ENCODE data around the gene KPNA2. TPM values are rescaled to one million over a fixed set of nuclear protein-coding genes. Genes with fewer than 3 reads are reported as not detected.

The KPNA2 gene
- total RNA-seq (2021) (481 and 486 TPM in 2 replicates), Bru-seq, nascent RNA (percentile 98 among the genes with signal in this experiment), BruChase-seq, experiment 1, labeled RNA remaining after a 2-hour chase (percentile 99 among the genes with signal in this experiment), BruChase-seq, experiment 2, labeled RNA remaining after a 6-hour chase (percentile 100 among the genes with signal in this experiment)
- long read RNA-seq, transcript KPNA2-201 (11 exons, 2,181 nt) = major isoform, 1,431 of 1,508 reads
- long read RNA-seq, partial matches to known transcripts = 33 of 1,508 reads
- long read RNA-seq, other reads (novel, unspliced or antisense) = 43 of 1,508 reads

DNA sequence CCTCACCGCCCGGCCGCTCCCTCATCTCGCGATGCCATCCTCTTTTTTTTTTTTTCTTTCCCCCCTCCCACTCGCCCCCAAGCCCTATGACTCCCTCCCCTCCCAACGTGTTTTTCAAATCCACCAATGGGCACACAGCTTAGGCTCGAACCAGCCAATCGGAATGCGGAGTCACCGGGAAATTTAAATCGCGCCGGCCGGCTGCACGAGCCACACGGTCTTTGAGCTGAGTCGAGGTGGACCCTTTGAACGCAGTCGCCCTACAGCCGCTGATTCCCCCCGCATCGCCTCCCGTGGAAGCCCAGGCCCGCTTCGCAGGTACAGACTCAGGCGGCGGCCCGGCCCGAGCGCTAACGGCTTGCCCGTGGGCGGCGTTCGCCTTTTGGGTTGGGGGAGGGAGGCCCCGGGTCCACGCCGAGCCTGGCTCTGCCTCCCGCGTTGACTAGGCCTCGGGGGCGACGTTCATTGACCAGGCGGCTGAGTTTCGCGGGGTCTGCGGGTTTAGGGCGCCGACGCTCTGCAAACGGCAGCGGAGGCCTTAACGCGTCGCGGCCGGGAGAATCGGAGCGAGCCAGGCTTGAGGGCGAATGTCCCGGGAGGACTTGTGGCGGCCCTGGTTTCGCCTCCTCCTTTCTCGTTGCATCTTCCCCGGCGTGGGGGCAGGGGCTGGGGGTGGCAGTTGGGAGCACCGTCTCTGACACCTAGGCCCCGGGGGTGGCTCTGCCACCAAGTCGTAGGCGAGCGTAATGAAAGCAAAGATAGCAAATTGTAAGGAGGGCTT lies at the start of gene KPNA2:
Gene KPNA2, plus strand, starts transcription at position 213 of the 781 bp plus-strand sequence. CDS start 1,398 bp downstream, outside the sequence.
- BruUV-seq (replicated peaks) = TSS peak; percentile 75
- CTCF ChIA-PET = interaction anchor here (0.6 kb wide), 1 partner anchor 115 kb away, joined by 5 read pairs; no protein-coding TSS in a partner anchor
- peak; percentile 98 for DNase-seq (ENCODE audit: low spot score)
- H3K36me3 ChIP-seq (ENCODE audit: insufficient read depth, low read length, poor library complexity, severe bottlenecking) = peaks cover 40% of the 10 kb centered on the region
- H3K27me3 ChIP-seq (replicated peaks; ENCODE audit: insufficient read depth, low read depth, low read length, poor library complexity) = no peaks in the 10 kb centered on the region
- POLR2A ChIA-PET (ENCODE audit: low non-redundant PET) = interaction anchor here (0.6 to 0.9 kb wide), 4 partner anchors 14 to 150 kb away, joined by 3 to 9 read pairs (median 4); no protein-coding TSS in a partner anchor
- intact Hi-C loops (cut with micrococcal nuclease; ENCODE audit: unreplicated experiment) = loop anchor here (1.0 kb wide), 1 partner anchor 15 kb away; no protein-coding TSS in a partner anchor
- peak within 1 kb of the TSS; percentile 98 for H3K27ac ChIP-seq (ENCODE audit: low read depth, low read length, poor library complexity, severe bottlenecking)
- H3K4me1 ChIP-seq (ENCODE audit: insufficient read depth, low read length, poor library complexity, severe bottlenecking) = peaks cover 26% of the 10 kb centered on the region
- TF ChIP-seq EZH2 (IDR thresholded peaks at IDR 0.05; ENCODE audit: borderline replicate concordance, low read depth, low read length, poor library complexity, severe bottlenecking) = no peak
- TF ChIP-seq, protein P1, sequence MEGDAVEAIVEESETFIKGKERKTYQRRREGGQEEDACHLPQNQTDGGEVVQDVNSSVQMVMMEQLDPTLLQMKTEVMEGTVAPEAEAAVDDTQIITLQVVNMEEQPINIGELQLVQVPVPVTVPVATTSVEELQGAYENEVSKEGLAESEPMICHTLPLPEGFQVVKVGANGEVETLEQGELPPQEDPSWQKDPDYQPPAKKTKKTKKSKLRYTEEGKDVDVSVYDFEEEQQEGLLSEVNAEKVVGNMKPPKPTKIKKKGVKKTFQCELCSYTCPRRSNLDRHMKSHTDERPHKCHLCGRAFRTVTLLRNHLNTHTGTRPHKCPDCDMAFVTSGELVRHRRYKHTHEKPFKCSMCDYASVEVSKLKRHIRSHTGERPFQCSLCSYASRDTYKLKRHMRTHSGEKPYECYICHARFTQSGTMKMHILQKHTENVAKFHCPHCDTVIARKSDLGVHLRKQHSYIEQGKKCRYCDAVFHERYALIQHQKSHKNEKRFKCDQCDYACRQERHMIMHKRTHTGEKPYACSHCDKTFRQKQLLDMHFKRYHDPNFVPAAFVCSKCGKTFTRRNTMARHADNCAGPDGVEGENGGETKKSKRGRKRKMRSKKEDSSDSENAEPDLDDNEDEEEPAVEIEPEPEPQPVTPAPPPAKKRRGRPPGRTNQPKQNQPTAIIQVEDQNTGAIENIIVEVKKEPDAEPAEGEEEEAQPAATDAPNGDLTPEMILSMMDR (conservative IDR thresholded peaks at IDR 0.05; ENCODE audit: low read depth, low read length) = no peak
- no peaks in the 10 kb centered on the region for H3K9me3 ChIP-seq (ENCODE audit: low read depth, low read length, poor library complexity, severe bottlenecking)
- H3K4me3 ChIP-seq (ENCODE audit: low read depth, low read length, poor library complexity, severe bottlenecking) = peak within 1 kb of the TSS; percentile 95

DNA sequence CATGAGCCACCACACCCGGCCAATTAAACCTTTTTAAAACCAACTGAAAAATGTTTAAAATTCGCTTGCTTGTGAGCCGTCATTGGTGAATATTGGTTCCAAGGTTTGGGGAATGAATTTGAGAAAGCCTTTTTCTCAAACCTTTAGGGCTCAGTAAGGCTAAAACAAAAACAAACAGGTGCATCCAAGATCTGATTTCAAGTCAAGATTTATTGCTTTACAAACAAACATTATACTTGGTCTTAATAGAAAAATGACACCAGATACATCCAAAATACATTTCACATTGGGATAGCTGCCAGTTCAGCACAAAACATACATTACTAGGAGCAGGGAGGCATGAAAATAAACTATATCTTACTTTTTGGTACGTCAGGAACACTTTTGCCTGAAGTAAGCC lies 44.6 kb upstream of the KPNA2 start:
- no peak for TF ChIP-seq EZH2 (IDR thresholded peaks at IDR 0.05; ENCODE audit: borderline replicate concordance, low read depth, low read length, poor library complexity, severe bottlenecking)
- TF ChIP-seq, protein P1 (conservative IDR thresholded peaks at IDR 0.05; ENCODE audit: low read depth, low read length) = no peak
- no peaks in the 10 kb centered on the region for H3K36me3 ChIP-seq (ENCODE audit: insufficient read depth, low read length, poor library complexity, severe bottlenecking)
- H3K4me3 ChIP-seq (ENCODE audit: low read depth, low read length, poor library complexity, severe bottlenecking) = no peak overlapping the region
- POLR2A ChIA-PET (ENCODE audit: low non-redundant PET) = no interaction called here
- CTCF ChIA-PET = no interaction called here
- intact Hi-C loops (cut with micrococcal nuclease; ENCODE audit: unreplicated experiment) = no loop called here
- no peaks in the 10 kb centered on the region for H3K9me3 ChIP-seq (ENCODE audit: low read depth, low read length, poor library complexity, severe bottlenecking)
- peaks cover 10% of the 10 kb centered on the region for H3K4me1 ChIP-seq (ENCODE audit: insufficient read depth, low read length, poor library complexity, severe bottlenecking)
- H3K27me3 ChIP-seq (replicated peaks; ENCODE audit: insufficient read depth, low read depth, low read length, poor library complexity) = no peaks in the 10 kb centered on the region
- no peak for DNase-seq (ENCODE audit: low spot score)
- BruUV-seq (replicated peaks) = no TSS peak
- H3K27ac ChIP-seq (ENCODE audit: low read depth, low read length, poor library complexity, severe bottlenecking) = no peak overlapping the region

DNA sequence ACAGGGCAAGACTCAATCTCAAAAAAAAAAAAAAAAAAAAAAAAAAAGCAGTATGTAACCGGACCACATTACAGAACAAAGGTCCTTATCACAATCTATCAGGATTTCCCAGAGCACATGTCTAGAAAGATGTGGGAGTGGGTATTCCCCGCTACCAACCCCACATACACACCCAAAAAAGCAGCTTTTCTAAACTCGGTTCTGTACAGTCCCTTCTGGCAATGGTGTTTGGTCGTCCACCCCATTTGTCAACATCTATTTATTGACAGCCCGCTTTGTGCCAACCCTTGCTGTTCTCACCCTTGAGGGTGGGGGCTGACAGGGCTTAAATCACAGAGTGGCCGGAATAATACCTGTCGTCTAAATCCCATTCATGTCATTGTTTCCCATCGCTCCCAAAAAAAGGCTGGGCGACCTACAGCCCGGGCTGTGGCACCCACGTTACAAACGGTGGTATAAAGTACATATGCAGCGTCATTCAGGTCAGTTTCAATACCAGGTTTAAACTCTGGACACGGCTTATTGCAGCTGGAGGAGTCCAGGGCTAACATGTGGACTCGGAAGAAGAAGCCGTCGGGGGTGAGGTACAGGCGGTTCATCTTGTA lies 42.9 kb upstream of the KPNA2 start:
- CTCF ChIA-PET = no interaction called here
- DNase-seq (ENCODE audit: low spot score) = no peak
- intact Hi-C loops (cut with micrococcal nuclease; ENCODE audit: unreplicated experiment) = no loop called here
- Histone ChIP-seq H3K36me3 (ENCODE audit: insufficient read depth, low read length, poor library complexity, severe bottlenecking) (no peaks in the 10 kb centered on the region), H3K9me3 (ENCODE audit: low read depth, low read length, poor library complexity, severe bottlenecking) (no peaks in the 10 kb centered on the region), H3K4me1 (ENCODE audit: insufficient read depth, low read length, poor library complexity, severe bottlenecking) (peaks cover 10% of the 10 kb centered on the region), H3K4me3 (ENCODE audit: low read depth, low read length, poor library complexity, severe bottlenecking) (peak overlapping the region; percentile 79), H3K27ac (ENCODE audit: low read depth, low read length, poor library complexity, severe bottlenecking) (peak overlapping the region; percentile 82), H3K27me3 (replicated peaks; ENCODE audit: insufficient read depth, low read depth, low read length, poor library complexity) (no peaks in the 10 kb centered on the region)
- TF ChIP-seq, protein P1 (conservative IDR thresholded peaks at IDR 0.05; ENCODE audit: low read depth, low read length) = no peak
- TF ChIP-seq EZH2 (IDR thresholded peaks at IDR 0.05; ENCODE audit: borderline replicate concordance, low read depth, low read length, poor library complexity, severe bottlenecking) = no peak
- POLR2A ChIA-PET (ENCODE audit: low non-redundant PET) = no interaction called here
- BruUV-seq (replicated peaks) = no TSS peak
